WTC11 (cell line): ENCODE results near the gene RAB15. TPM values are rescaled to one million over a fixed set of nuclear protein-coding genes. Genes with fewer than 3 reads are reported as not detected.

ENCODE experiments used
- ATAC-seq: fragments of 200-7000 bp; cut with Tn5 transposase; 2 replicates; pipeline ENCODE4 v1.10.0; 2021; ENCODE audit warnings: mild to moderate bottlenecking, moderate library complexity
- CTCF ChIA-PET: fragments of 300-600 bp; sonication (Branson Sonifier 250); formaldehyde crosslinking; loops from one replicate; lab custom pipeline; 2021; ENCODE audit warnings: antibody characterized with exemption; lab: Charles Lee
- POLR2A ChIA-PET: fragments of 350-600 bp; sonication (Branson Sonifier 250); formaldehyde crosslinking; loops from one replicate; lab custom pipeline; 2021; ENCODE audit warnings: antibody characterized with exemption; lab: Charles Lee
- DNase-seq: peaks from one replicate; pipeline ENCODE4 v3.0.0; 2021; ENCODE audit warnings: low spot score
- H3K27ac Mint-ChIP-seq: 2 replicates; pipeline ENCODE4 v1.8.0; 2021; ENCODE audit warnings: mixed read lengths
- H3K27me3 Mint-ChIP-seq: 2 replicates; pipeline ENCODE4 v1.8.0; 2021; ENCODE audit warnings: low read depth, mild to moderate bottlenecking, moderate library complexity, mixed read lengths
- H3K36me3 Mint-ChIP-seq: 2 replicates; pipeline ENCODE4 v1.8.0; 2021; ENCODE audit warnings: mixed read lengths
- H3K4me1 Mint-ChIP-seq: 2 replicates; pipeline ENCODE4 v1.8.0; 2022; ENCODE audit warnings: mixed read lengths
- H3K4me3 Mint-ChIP-seq: 2 replicates; pipeline ENCODE4 v1.8.0; 2021; ENCODE audit warnings: mild to moderate bottlenecking, moderate library complexity, mixed read lengths
- H3K9me3 Mint-ChIP-seq: 2 replicates; pipeline ENCODE4 v1.8.0; 2021; ENCODE audit warnings: mixed read lengths
- AFF4 ChIP-seq: sonication (generic); formaldehyde crosslinking; IDR thresholded peaks from 2 replicates; pipeline ENCODE4 v1.8.1; 2023; ENCODE audit warnings: mild to moderate bottlenecking, missing genetic modification reagents, borderline replicate concordance
- ATF2 ChIP-seq: sonication (generic); formaldehyde crosslinking; IDR thresholded peaks from 2 replicates; pipeline ENCODE4 v1.8.1; 2022; ENCODE audit warnings: low read depth, missing genetic modification reagents, borderline replicate concordance
- ATF3 ChIP-seq: sonication (generic); formaldehyde crosslinking; conservative IDR thresholded peaks from 2 replicates; pipeline ENCODE4 v1.8.1; 2022; ENCODE audit warnings: mild to moderate bottlenecking, missing genetic modification reagents
- E2F1 ChIP-seq: sonication (generic); formaldehyde crosslinking; IDR thresholded peaks from 2 replicates; pipeline ENCODE4 v1.8.0; 2022; ENCODE audit warnings: mild to moderate bottlenecking, missing genetic modification reagents
- ELF4 ChIP-seq: sonication (generic); formaldehyde crosslinking; IDR thresholded peaks from 2 replicates; pipeline ENCODE4 v1.8.1; 2022; ENCODE audit warnings: low read depth, mild to moderate bottlenecking, moderate library complexity, missing genetic modification reagents
- GABPB1 ChIP-seq: sonication (generic); formaldehyde crosslinking; IDR thresholded peaks from 2 replicates; pipeline ENCODE4 v1.8.1; 2023; ENCODE audit warnings: mild to moderate bottlenecking, missing genetic modification reagents
- IRF2 ChIP-seq: sonication (generic); formaldehyde crosslinking; IDR thresholded peaks from 2 replicates; pipeline ENCODE4 v1.8.0; 2022; ENCODE audit warnings: low read depth, missing genetic modification reagents, borderline replicate concordance
- JAZF1 ChIP-seq: fragments of 250-450 bp; sonication (Bioruptor Pico); IDR thresholded peaks from 2 replicates; pipeline ENCODE4 v1.9.0; 2021; ENCODE audit warnings: moderate library complexity, mild to moderate bottlenecking, inconsistent platforms
- OVOL2 ChIP-seq: fragments of 250-450 bp; sonication (Bioruptor Pico); IDR thresholded peaks from 2 replicates; pipeline ENCODE4 v1.9.0; 2021; ENCODE audit warnings: mild to moderate bottlenecking, borderline replicate concordance
- PRDM15 ChIP-seq: sonication (generic); formaldehyde crosslinking; IDR thresholded peaks from 2 replicates; pipeline ENCODE4 v1.8.0; 2022; ENCODE audit warnings: missing genetic modification reagents
- PREB ChIP-seq: sonication (generic); formaldehyde crosslinking; IDR thresholded peaks from 2 replicates; pipeline ENCODE4 v1.8.1; 2022; ENCODE audit warnings: mild to moderate bottlenecking, missing genetic modification reagents, moderate library complexity, borderline replicate concordance
- SMAD4 ChIP-seq: sonication (generic); formaldehyde crosslinking; IDR thresholded peaks from 2 replicates; pipeline ENCODE4 v1.8.0; 2022; ENCODE audit warnings: mild to moderate bottlenecking, missing genetic modification reagents
- TCF7 ChIP-seq: sonication (generic); formaldehyde crosslinking; IDR thresholded peaks from 2 replicates; pipeline ENCODE4 v1.8.0; 2022; ENCODE audit warnings: mild to moderate bottlenecking, low read depth, missing genetic modification reagents, moderate library complexity
- ZNF263 ChIP-seq: sonication (generic); formaldehyde crosslinking; IDR thresholded peaks from 2 replicates; pipeline ENCODE4 v1.8.1; 2022; ENCODE audit warnings: low read depth, mild to moderate bottlenecking, moderate library complexity, missing genetic modification reagents
- ZNF416 ChIP-seq: fragments of 250-450 bp; sonication (Bioruptor Pico); IDR thresholded peaks from 2 replicates; pipeline ENCODE4 v1.9.0; 2021; ENCODE audit warnings: mild to moderate bottlenecking, inconsistent platforms
- total RNA-seq: library from RNA; stranded (reverse); gene quantifications from 3 replicates; pipeline ENCODE4 v1.2.3, GENCODE V29; 2021

The RAB15 gene
- total RNA-seq, 1 experiment from 2014 or later, result 49.1 TPM

GRCh38 chr14:64955297-64955696, 16.8 kb downstream of the RAB15 start:
- Mint-ChIP-seq H3K27ac (peak overlapping the region; percentile 46), H3K9me3 (no peaks in the 10 kb centered on the region), H3K36me3 (peaks cover 16% of the 10 kb centered on the region), H3K4me1 (peaks cover 44% of the 10 kb centered on the region), H3K27me3 (no peaks in the 10 kb centered on the region), H3K4me3 (no peak overlapping the region)
- TF ChIP-seq OVOL2 (CRISPR knock-in tag), result no peak
- no peak for TF ChIP-seq E2F1 (CRISPR knock-in tag)
- no peak for TF ChIP-seq ELF4 (CRISPR knock-in tag)
- TF ChIP-seq AFF4, result no peak
- TF ChIP-seq SMAD4 (CRISPR knock-in tag), result no peak
- TF ChIP-seq JAZF1, result no peak
- no peak for TF ChIP-seq ATF3 (CRISPR knock-in tag)
- TF ChIP-seq IRF2, result no peak
- TF ChIP-seq GABPB1, result no peak
- no peak for TF ChIP-seq TCF7 (CRISPR knock-in tag)
- no peak for TF ChIP-seq ZNF416 (CRISPR knock-in tag)
- TF ChIP-seq PRDM15 (CRISPR knock-in tag), result no peak
- no peak for TF ChIP-seq PREB (CRISPR knock-in tag)
- TF ChIP-seq ATF2 (CRISPR knock-in tag), result no peak
- TF ChIP-seq ZNF263 (CRISPR knock-in tag), result no peak
- ChIA-PET CTCF (interaction anchor here (1.7 to 3.0 kb wide), 3 partner anchors 8 to 65 kb away, joined by 6 to 11 read pairs (median 7); partner anchors contain the start of gene FNTB), POLR2A (no interaction called here)
- peak; percentile 6; the same call in 1 of the 2 replicates for ATAC-seq
- DNase-seq, result no peak
